ENCODE data around the gene ZNF804B.

The ZNF804B gene

GRCh38 chr7:89028319-89028718 is 268.8 kb downstream of the ZNF804B start:
- no peak for TF ChIP-seq CTCF (IDR thresholded peaks at IDR 0.05)
- no peak overlapping the region for H3K27ac ChIP-seq
- H3K4me3 ChIP-seq, result no peak overlapping the region
- DNase-seq (ENCODE audit: low spot score), result no peak

- Histone ChIP-seq H3K27ac (no peak overlapping the region), H3K4me3 (no peak overlapping the region)
- TF ChIP-seq CTCF (IDR thresholded peaks at IDR 0.05), result no peak
- no peak for DNase-seq (ENCODE audit: low spot score)
These were observed 270.4 kb downstream of the ZNF804B start for GRCh38 chr7:89029864-89030263.

DNA sequence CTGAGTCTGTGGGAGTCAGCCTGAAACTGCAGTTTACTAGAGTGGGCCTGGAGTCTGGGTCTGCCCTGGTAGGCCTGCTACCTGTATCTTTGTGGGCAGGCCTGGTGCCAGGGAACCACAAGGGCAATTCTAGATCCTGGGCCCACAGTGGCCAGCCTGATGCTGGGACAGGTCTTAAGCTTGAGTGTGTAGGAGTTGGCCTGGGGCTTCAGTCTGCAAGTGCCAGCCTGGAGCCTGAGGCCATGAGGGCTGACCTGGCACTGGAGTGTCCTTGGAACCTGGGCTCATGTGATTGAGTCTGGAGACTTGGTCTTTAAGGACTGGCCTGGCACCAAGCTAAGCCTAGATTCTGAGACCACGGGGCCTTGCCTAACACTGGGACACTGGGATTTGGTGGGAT is 281.7 kb downstream of the ZNF804B start:
- no peak for TF ChIP-seq CTCF (IDR thresholded peaks at IDR 0.05)
- H3K4me3 ChIP-seq, result no peak overlapping the region
- DNase-seq (ENCODE audit: low spot score), result no peak
- no peak overlapping the region for H3K27ac ChIP-seq

DNA sequence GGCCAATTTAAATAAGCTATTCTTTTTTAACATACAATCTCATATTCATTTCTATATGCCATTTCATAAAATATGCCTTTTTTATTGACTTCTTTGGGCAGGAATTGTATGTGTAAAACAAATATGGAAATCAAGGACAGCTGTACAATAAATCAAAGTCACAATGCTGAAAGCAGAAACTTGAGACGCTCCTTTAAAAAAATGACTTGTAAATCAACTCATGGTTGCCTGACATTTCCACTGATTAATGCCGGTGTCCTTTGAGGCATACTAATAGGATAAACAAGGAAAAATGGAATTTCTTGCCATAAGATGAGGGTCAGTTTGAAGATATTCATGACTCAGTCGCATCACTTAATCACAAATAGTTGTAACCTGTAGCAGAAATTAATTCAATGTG is 283.4 kb downstream of the ZNF804B start:
- no peak for DNase-seq (ENCODE audit: low spot score)
- Histone ChIP-seq H3K27ac (no peak overlapping the region), H3K4me3 (no peak overlapping the region)
- no peak for TF ChIP-seq CTCF (IDR thresholded peaks at IDR 0.05)

- no peak for DNase-seq (ENCODE audit: low spot score)
- Histone ChIP-seq H3K27ac (no peak overlapping the region), H3K4me3 (no peak overlapping the region)
- no peak for TF ChIP-seq CTCF (IDR thresholded peaks at IDR 0.05)
These were observed 289.5 kb downstream of the ZNF804B start for GRCh38 chr7:89049043-89049442.

DNA sequence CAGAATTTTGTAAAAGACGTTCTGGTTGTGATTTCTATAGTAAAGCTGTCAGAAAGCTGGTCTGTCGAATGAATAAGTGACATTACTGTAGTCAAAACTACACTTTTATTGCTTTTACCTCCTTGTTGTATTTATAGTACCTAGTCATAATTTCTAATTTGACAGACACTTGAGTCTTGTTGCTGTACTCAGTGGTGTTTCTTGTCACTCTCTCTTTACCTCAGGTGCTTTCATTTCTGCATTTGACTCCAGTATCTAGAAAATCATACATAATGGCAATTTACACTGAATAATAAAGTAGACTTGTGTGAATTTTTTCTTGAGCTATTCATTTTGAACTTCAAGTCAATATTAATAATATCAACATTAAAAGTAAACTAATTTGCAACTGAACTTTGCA is 293.6 kb downstream of the ZNF804B start:
- DNase-seq (ENCODE audit: low spot score), result no peak
- TF ChIP-seq CTCF (IDR thresholded peaks at IDR 0.05), result no peak
- Histone ChIP-seq H3K27ac (no peak overlapping the region), H3K4me3 (no peak overlapping the region)

DNA sequence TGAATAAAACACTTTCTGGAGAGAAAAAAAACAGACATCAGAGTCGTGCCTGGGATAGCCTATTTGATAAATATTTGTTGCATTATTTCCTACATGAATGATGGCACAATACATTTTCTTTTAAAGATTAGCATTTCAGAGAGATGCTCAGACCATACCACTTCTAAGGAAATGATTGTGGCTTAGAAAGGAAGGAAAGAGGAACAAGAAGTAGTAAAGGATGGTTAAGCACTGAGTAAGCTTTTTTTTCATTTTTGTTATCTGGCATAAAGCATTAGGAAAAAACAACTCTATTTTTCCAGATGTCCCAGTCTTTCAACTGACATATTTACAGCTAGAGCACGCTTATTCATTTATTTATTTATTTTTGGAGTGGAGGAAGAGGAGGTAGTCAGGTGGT is 294.9 kb downstream of the ZNF804B start:
- DNase-seq (ENCODE audit: low spot score), result no peak
- H3K27ac ChIP-seq, result no peak overlapping the region
- no peak for TF ChIP-seq CTCF (IDR thresholded peaks at IDR 0.05)
- no peak overlapping the region for H3K4me3 ChIP-seq

Data from coronary artery (tissue), 2 donors.